MCF 10A (cell line): Measurements from ENCODE around the gene ANKRD34C. TPM values are rescaled to one million over a fixed set of nuclear protein-coding genes. Genes with fewer than 3 reads are reported as not detected.

Experiments used
- BruUV-seq: library from RNA; stranded (reverse); fragments of 400-500 nt; replicated peaks from 2 replicates; lab custom pipeline; 2021; lab: Mats Ljungman, UMichigan
- CTCF ChIA-PET: fragments of 300-600 bp; sonication (Branson Sonifier 250); formaldehyde crosslinking; extraction: SDS; loops from one replicate; lab custom pipeline; 2021; ENCODE audit warnings: antibody characterized with exemption, inconsistent platforms; lab: Yijun Ruan, JAX
- POLR2A ChIA-PET: fragments of 300-600, 350-650 bp; sonication (Branson Sonifier 250); formaldehyde crosslinking; extraction: SDS; loops from one replicate; lab custom pipeline; 2020; ENCODE audit warnings: antibody characterized with exemption, inconsistent platforms; lab: Yijun Ruan, JAX
- DNase-seq: peaks from one replicate; pipeline ENCODE4 v3.0.0-alpha.2; 2018; ENCODE audit not compliant: unreplicated experiment
- H3K27ac Mint-ChIP-seq: one replicate; pipeline ENCODE4 v1.8.0; 2022; ENCODE audit warnings: mild to moderate bottlenecking, low read depth, mixed read lengths; ENCODE audit not compliant: unreplicated experiment
- H3K27me3 Mint-ChIP-seq: one replicate; pipeline ENCODE4 v1.8.0; 2022; ENCODE audit warnings: mixed read lengths; ENCODE audit not compliant: insufficient read depth, unreplicated experiment
- H3K36me3 Mint-ChIP-seq: one replicate; pipeline ENCODE4 v1.8.0; 2022; ENCODE audit warnings: mild to moderate bottlenecking, moderate library complexity, mixed read lengths; ENCODE audit not compliant: insufficient read depth, unreplicated experiment
- H3K4me1 Mint-ChIP-seq: one replicate; pipeline ENCODE4 v1.8.0; 2022; ENCODE audit warnings: mixed read lengths; ENCODE audit not compliant: insufficient read depth, unreplicated experiment
- H3K4me3 Mint-ChIP-seq: one replicate; pipeline ENCODE4 v1.8.0; 2022; ENCODE audit warnings: mild to moderate bottlenecking, moderate library complexity, mixed read lengths; ENCODE audit not compliant: unreplicated experiment
- H3K9me3 Mint-ChIP-seq: one replicate; pipeline ENCODE4 v1.8.0; 2022; ENCODE audit warnings: mixed read lengths; ENCODE audit not compliant: unreplicated experiment
- CTCF ChIP-seq: fragments of 200-600 bp; IDR thresholded peaks from one replicate; pipeline ENCODE4 v1.8.0; 2022; ENCODE audit warnings: antibody characterized with exemption, mild to moderate bottlenecking; ENCODE audit not compliant: unreplicated experiment
- intact Hi-C: fragments of 100-400 bp; cut with micrococcal nuclease; formaldehyde crosslinking; loops from 2 replicates; pipeline ENCODE4 v1.14.1; 2022
- total RNA-seq: library from RNA; stranded (reverse); gene quantifications from 2 replicates; pipeline ENCODE4 v1.2.3, GENCODE V29; 2022

ANKRD34C gene
- total RNA-seq, 1 experiment from 2014 or later, result not detected

- peak overlapping the region; percentile 90 for H3K4me3 Mint-ChIP-seq
- no TSS peak for BruUV-seq
- no peaks in the 10 kb centered on the region for H3K9me3 Mint-ChIP-seq
- TF ChIP-seq CTCF, result no peak
- peak overlapping the region; percentile 88 for H3K27ac Mint-ChIP-seq
- peaks cover 22% of the 10 kb centered on the region for H3K36me3 Mint-ChIP-seq
- peaks cover 18% of the 10 kb centered on the region for H3K4me1 Mint-ChIP-seq
- ChIA-PET POLR2A (interaction anchor here (0.7 to 1.8 kb wide), 4 partner anchors 10 to 1155 kb away, joined by 3 to 4 read pairs (median 3); no protein-coding TSS in a partner anchor), CTCF (interaction anchor here (0.6 to 0.7 kb wide), 2 partner anchors 23 to 1484 kb away, joined by 3 to 4 read pairs; no protein-coding TSS in a partner anchor)
- peak; percentile 13 for DNase-seq
- H3K27me3 Mint-ChIP-seq, result peaks cover 27% of the 10 kb centered on the region
- intact Hi-C loops, result no loop called here
These were observed 28.1 kb downstream of the ANKRD34C start for GRCh38 chr15:79310612-79310984.

- Mint-ChIP-seq H3K9me3 (no peaks in the 10 kb centered on the region), H3K4me1 (peaks cover 19% of the 10 kb centered on the region), H3K27ac (peak within 1 kb of the TSS; percentile 88), H3K36me3 (peaks cover 29% of the 10 kb centered on the region), H3K4me3 (peak within 1 kb of the TSS; percentile 90), H3K27me3 (peaks cover 21% of the 10 kb centered on the region)
- POLR2A ChIA-PET, result interaction anchor here (0.5 to 1.8 kb wide), 7 partner anchors 10 to 1154 kb away, joined by 3 to 4 read pairs (median 3); no protein-coding TSS in a partner anchor
- peak; percentile 77 for DNase-seq
- no peak for TF ChIP-seq CTCF
- intact Hi-C loops, result no loop called here
- CTCF ChIA-PET, result interaction anchor here (0.6 to 1.5 kb wide), 4 partner anchors 18 to 1485 kb away, joined by 3 to 4 read pairs (median 4); no protein-coding TSS in a partner anchor
- no TSS peak for BruUV-seq
These were observed 28.7 kb downstream of the ANKRD34C start, which contains the start of gene TMED3 for GRCh38 chr15:79310985-79311900. TSS of gene TMED3 (plus strand) at chr15:79311112. CDS start at chr15:79311250, 138 bp downstream.

- no peaks in the 10 kb centered on the region for H3K9me3 Mint-ChIP-seq
- peak overlapping the region; percentile 88 for H3K27ac Mint-ChIP-seq
- DNase-seq, result no peak
- TSS peak; percentile 24 for BruUV-seq
- CTCF ChIA-PET, result interaction anchor here (0.6 to 1.5 kb wide), 3 partner anchors 17 to 1235 kb away, joined by 3 to 4 read pairs (median 3); no protein-coding TSS in a partner anchor
- H3K36me3 Mint-ChIP-seq, result peaks cover 36% of the 10 kb centered on the region
- H3K4me3 Mint-ChIP-seq, result peak overlapping the region; percentile 90
- peaks cover 19% of the 10 kb centered on the region for H3K27me3 Mint-ChIP-seq
- intact Hi-C loops, result no loop called here
- POLR2A ChIA-PET, result interaction anchor here (0.8 to 1.8 kb wide), 3 partner anchors 9 to 500 kb away, joined by 3 to 4 read pairs (median 4); no protein-coding TSS in a partner anchor
- TF ChIP-seq CTCF, result no peak
- H3K4me1 Mint-ChIP-seq, result peaks cover 23% of the 10 kb centered on the region
These were observed 29.5 kb downstream of the ANKRD34C start for GRCh38 chr15:79311901-79312553.
